NCI-H2107 (cell line): ENCODE measurements around the gene INTS6.

Experiments used
- DNase-seq: peaks from one replicate; lab custom pipeline; 2025; lab: John Stamatoyannopoulos, UW

INTS6 gene

GRCh38 chr13:51318876-51319275 is 134.0 kb downstream of the INTS6 start:
- no peak for DNase-seq

GRCh38 chr13:51318015-51318414 is 134.8 kb downstream of the INTS6 start:
- no peak for DNase-seq

- no peak for DNase-seq
These were observed 135.6 kb downstream of the INTS6 start for GRCh38 chr13:51317262-51317661.

GRCh38 chr13:51313619-51314018 is 139.2 kb downstream of the INTS6 start:
- DNase-seq, result no peak

GRCh38 chr13:51311957-51312520 is 140.8 kb downstream of the INTS6 start:
- no peak for DNase-seq
